CD4-positive, alpha-beta T cell treated with Interleukin-1 beta for 1 hour (primary cell): ENCODE data around the gene UBE3D.
"Not testable (repeated sequence)": the region's sequence is repeated elsewhere in the genome, so short reads cannot be mapped to it uniquely, and the experiment has no call there.

Experiments
- DNase-seq, 2 donors: peaks; one replicate each; pipeline ENCODE4 v3.0.0-alpha.2; 2020 to 2022

Gene UBE3D

GRCh38 chr6:82867946-82868345 lies 197.7 kb downstream of the UBE3D start:
- DNase-seq = no peak

- no peak for DNase-seq
These were observed 199.2 kb downstream of the UBE3D start for GRCh38 chr6:82866446-82866845.

GRCh38 chr6:82865461-82865860 lies 200.2 kb downstream of the UBE3D start:
- DNase-seq = no peak

- no peak for DNase-seq
These were observed 201.9 kb downstream of the UBE3D start for GRCh38 chr6:82863781-82864180.

- no peak for DNase-seq
These were observed 203.1 kb downstream of the UBE3D start for GRCh38 chr6:82862543-82862942.

GRCh38 chr6:82861121-82861520 lies 204.5 kb downstream of the UBE3D start:
- DNase-seq = no peak

GRCh38 chr6:82856077-82856476 lies 209.6 kb downstream of the UBE3D start:
- not testable (repeated sequence) for DNase-seq

GRCh38 chr6:82852904-82853303 lies 212.7 kb downstream of the UBE3D start:
- not testable (repeated sequence) for DNase-seq

GRCh38 chr6:82843291-82843885 lies 222.3 kb downstream of the UBE3D start:
- no peak for DNase-seq

GRCh38 chr6:82842721-82843120 lies 222.9 kb downstream of the UBE3D start:
- DNase-seq = no peak
